ENCODE results near the gene OXLD1.

The OXLD1 gene

DNA sequence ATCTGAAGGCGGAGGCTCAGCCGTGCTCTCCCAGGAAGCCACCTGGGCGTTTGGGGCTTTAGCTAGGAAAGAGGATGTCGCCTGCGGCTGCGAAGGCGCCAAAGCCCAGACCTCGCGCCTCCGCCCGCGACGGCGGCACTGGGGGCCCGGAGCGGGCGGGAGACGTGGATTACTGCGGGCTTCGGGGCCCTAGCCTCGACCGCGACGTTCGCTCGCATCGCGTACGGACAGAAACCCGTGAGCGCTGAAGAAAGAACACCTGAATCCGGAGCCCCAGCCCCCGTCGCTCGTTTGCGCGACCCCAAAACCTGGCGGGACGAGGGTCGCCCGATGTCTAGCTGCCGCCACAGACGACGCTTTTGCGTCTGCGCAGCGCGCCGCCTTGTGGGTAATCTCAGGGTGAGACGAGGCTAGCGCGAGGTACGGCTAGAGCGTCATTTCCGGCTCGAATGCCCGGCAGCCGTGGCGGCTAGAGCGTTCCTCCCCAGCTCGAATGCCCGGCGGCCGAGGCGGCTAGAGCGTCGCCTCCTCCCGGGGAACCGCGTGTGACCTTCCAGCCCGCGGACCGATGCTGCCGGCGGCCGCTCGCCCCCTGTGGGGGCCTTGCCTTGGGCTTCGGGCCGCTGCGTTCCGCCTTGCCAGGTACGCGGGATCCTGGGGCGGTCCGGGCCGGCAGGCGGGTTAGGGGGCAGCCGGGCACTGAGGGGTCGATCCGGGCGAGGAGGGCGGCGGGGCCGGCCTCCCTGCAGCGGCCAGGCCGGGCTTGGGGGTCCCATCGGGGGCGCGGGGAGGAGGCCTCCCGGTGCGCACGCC is 36.7 kb upstream of the OXLD1 start, which contains the start of gene MRPL12:
Gene MRPL12, plus strand, starts transcription at position 434 of the 813 bp plus-strand sequence. Its CDS starts 135 bp downstream, at position 569.
- in situ Hi-C loops (cut with MboI; ENCODE audit: low sequenced_read_pairs): no loop called here

DNA sequence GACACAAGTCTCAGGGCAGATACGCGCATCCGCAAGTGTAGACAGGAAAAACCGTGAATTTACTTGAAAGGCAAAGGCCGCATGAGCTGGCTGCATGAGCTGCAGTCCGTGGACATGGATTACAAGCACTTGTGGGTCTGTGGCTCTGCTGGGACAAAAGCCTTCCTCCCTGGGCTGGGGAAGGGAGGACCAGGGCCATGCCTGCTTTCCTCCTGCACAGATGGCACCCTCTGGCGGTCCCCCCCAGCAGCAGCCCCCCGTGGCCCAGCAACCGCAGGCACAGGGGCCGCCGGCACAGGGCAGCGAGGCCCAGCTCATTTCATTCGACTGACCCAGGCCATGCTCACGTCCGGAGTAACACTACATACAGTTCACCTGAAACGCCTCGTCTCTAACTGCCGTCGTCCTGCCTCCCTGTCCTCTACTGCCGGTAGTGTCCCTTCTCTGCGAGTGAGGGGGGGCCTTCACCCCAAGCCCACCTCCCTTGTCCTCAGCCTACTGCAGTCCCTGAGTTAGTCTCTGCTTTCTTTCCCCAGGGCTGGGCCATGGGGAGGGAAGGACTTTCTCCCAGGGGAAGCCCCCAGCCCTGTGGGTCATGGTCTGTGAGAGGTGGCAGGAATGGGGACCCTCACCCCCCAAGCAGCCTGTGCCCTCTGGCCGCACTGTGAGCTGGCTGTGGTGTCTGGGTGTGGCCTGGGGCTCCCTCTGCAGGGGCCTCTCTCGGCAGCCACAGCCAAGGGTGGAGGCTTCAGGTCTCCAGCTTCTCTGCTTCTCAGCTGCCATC is 35.1 kb upstream of the OXLD1 start:
- in situ Hi-C loops (cut with MboI; ENCODE audit: low sequenced_read_pairs): no loop called here

DNA sequence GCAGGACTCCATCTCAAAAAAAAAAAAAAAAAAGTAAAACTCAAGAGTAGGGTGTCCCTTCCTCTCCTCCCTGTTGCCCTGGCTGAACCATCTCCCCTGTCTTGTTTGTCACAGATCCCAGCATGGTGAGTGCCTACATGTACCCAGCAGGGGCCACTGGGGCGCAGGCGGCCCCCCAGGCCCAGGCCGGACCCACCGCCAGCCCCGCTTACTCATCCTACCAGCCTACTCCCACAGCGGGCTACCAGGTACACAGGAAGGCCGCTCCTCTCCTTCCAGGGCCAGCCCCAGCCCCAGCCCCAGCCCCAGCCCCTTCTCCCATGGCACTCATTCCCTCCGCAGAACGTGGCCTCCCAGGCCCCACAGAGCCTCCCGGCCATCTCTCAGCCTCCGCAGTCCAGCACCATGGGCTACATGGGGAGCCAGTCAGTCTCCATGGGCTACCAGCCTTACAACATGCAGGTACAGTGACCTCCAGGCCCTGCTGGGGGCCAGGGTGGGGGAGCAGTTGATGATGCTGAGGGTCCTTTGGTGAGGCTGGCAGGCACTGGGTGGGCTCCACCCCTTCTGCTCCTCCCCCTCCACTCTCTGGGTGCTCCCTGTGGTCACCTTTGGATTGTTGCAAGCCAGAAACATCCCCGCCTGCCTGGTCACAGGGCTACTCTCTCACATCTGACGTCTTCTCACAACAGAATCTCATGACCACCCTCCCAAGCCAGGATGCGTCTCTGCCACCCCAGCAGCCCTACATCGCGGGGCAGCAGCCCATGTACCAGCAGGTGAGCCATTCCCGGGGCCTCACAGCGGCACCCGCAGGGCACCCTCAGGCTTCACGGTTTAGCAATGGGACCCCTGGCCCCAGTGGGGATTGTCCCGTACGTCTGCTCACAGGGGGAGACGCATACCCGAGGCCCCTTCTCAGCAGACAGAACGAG is 34.2 kb upstream of the OXLD1 start:
- in situ Hi-C loops (cut with MboI; ENCODE audit: low sequenced_read_pairs): no loop called here

DNA sequence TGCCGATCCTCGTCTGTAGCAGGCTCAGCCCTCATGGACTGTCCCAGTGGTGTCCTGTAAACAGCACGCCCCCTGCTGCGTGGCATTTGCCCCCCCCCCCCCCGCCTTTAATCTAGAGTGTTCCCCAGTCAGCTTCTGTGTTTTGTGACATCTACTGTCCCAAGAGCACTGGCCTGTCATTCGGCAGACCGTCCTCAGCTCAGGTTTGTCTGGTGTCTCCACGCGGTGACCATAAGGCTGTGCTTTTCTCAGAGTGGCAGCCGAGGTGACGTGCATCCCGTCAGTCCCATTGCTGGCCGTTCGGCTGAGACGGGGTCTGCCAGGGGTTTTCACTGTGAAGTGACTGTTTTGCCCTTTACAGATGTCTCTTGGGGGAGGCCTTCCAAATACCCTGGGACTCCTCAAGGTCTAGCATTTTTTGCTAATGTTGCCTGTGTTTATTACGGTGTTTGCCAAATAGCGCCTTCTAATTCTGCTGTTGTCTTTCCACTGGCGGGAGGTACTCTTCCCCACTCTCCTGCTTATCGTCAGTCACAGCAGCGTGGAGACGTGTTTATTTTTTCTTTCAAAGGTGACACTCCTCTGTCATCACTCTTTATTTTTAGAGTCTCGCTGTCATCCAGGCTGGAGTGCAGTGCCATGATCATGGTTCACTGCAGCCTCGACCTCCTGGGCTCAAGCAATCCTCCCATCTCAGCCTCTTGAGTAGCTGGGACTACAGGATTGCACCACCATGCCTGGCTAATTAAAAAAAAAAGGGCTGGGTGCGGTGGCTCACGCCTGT is 31.0 kb upstream of the OXLD1 start:
- in situ Hi-C loops (cut with MboI; ENCODE audit: low sequenced_read_pairs): no loop called here

DNA sequence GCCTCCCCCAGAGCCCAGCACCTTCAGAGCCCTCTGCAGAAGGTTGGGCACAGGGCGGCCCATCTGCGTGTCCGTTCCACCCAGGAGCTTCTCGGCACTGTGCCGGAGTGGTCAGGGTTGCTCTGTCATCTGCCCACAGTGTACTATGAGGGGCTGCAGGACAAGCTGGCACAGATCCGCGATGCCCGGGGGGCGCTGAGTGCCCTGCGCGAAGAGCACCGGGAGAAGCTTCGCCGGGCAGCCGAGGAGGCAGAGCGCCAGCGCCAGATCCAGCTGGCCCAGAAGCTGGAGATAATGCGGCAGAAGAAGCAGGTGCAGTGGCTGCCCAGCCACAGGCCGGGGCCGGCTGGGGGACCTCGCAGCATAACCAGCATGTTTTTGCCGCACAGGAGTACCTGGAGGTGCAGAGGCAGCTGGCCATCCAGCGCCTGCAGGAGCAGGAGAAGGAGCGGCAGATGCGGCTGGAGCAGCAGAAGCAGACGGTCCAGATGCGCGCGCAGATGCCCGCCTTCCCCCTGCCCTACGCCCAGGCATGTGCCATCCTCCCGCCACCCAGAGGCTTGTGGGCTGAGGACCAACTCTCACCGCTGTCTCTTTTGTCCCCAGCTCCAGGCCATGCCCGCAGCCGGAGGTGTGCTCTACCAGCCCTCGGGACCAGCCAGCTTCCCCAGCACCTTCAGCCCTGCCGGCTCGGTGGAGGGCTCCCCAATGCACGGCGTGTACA is 30.0 kb upstream of the OXLD1 start:
- in situ Hi-C loops (cut with MboI; ENCODE audit: low sequenced_read_pairs): no loop called here

DNA sequence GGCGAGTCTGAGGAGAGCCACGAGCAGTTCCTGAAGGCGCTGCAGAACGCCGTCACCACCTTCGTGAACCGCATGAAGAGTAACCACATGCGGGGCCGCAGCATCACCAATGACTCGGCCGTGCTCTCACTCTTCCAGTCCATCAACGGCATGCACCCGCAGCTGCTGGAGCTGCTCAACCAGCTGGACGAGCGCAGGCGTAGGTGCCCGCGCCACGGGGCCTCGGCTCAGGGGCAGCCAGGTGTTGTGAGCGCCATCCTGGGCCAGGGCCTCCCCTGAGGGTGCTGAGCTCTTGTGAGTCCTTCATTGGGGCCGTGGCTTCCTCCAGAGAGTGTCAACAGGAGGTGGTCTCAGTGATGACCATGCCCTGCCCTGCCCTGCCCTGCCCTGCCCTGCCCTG is 29.4 kb upstream of the OXLD1 start:
- in situ Hi-C loops (cut with MboI; ENCODE audit: low sequenced_read_pairs): no loop called here

DNA sequence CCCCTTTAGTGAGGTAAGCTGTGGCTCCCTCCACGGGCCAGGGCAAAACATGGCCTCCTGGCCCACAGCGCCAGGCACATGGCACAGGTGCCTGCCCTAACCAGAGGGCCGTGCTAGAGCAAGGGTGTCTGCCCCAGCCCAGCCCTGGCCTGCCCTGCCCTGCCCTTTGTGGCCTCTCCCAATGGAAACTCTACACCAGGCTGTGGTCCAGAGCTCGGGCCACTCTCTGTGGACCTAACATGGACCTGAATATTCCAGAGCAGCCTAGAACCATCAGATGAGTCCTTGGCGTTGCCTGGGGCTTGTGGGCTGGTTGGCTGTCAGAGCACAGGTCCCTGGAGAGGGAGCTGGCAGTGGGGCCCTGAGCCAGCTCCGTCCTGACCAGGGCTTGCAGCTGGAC is 28.8 kb upstream of the OXLD1 start:
- in situ Hi-C loops (cut with MboI; ENCODE audit: low sequenced_read_pairs): no loop called here

DNA sequence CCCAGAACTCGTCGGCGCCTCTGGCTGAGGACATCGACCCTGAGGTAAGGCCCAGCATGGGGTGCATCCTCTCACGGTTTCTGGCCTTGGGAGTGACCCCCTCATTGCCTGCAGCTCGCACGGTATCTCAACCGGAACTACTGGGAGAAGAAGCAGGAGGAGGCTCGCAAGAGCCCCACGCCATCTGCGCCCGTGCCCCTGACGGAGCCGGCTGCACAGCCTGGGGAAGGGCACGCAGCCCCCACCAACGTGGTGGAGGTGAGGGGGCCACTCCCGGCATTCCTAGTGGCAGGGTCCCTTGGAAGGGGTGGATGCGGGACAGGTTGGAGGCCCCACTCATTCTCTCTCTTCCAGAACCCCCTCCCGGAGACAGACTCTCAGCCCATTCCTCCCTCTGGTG is 28.4 kb upstream of the OXLD1 start:
- in situ Hi-C loops (cut with MboI; ENCODE audit: low sequenced_read_pairs): no loop called here

DNA sequence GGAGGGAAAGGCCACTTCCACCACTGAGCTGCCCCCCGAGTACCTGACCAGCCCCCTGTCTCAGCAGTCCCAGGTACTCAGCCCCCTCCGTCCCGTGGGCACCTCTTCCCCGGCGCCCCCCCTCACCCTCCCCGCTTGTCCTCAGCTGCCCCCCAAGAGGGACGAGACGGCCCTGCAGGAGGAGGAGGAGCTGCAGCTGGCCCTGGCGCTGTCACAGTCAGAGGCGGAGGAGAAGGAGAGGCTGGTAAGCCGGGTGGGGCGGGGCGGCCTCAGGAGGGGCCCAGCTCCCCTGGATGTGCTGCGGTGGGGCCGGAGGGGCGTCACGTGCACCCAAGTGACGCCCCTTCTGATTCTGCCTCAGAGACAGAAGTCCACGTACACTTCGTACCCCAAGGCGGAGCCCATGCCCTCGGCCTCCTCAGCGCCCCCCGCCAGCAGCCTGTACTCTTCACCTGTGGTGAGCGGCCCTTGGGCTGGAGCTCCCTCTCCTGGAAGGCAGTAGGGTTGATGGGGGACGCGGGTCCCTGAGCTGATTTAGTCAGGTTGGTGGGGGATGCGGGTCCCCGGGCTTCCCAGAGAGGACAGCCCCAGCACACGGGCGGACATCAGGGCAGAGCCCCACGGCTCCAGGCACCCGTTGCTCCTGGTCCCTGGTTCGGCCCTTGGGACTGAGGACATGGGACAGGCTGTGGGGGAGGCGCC is 27.3 kb upstream of the OXLD1 start:
- in situ Hi-C loops (cut with MboI; ENCODE audit: low sequenced_read_pairs): no loop called here

DNA sequence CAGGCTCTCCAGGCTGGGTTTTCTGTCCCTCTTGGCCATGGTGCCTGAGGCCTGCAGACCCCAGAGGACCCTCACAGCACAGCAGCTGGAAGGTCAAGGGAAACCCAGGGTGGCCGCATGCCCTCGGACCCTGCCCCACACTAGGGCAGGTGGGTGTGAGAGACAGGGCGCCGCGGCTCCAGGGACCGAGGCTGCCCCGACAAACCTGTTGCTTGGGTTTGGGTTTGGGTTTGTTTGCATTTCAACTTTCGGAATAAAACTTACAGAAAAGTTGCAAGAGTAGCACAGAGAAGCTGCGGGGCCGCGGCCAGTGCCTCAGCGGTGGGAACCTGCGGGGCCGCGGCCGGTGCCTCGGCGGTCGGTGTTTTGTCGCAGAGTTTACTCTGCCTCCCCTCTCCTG is 25.2 kb upstream of the OXLD1 start:
- in situ Hi-C loops (cut with MboI; ENCODE audit: low sequenced_read_pairs): no loop called here

DNA sequence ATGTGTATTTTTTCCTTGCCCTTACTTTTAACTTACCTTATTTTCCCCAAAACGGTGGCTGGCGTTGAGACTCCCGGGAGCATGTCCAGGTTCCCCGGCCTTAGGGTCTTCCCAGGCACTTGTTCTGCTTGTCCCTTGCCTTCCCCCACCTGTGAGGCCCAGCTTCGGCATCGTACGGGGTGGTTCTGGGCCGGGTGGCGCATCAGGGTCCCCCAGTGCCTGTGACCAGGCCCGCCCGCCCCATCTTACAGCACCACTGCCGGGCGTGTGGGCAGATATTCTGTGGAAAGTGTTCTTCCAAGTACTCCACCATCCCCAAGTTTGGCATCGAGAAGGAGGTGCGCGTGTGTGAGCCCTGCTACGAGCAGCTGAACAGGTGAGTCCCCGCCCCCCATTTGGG is 24.8 kb upstream of the OXLD1 start:
- in situ Hi-C loops (cut with MboI; ENCODE audit: low sequenced_read_pairs): no loop called here

DNA sequence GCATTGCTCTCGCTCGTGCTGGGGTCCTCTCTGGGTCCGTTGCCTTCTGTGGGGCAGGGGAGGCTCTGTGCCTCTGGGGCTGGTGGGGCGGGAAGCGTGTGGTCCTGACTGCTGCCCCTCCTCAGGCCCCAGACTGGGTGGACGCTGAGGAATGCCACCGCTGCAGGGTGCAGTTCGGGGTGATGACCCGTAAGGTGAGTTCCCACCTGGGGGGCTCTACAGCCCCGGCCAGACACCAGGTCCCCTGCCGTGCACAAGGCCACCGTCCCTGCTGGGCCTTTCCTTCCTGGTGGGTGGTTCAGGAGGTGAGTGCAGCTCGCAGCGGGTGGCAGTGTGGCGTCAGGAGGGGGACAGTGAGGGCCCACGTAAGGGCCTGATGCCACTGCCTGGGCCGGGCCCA is 24.1 kb upstream of the OXLD1 start:
- in situ Hi-C loops (cut with MboI; ENCODE audit: low sequenced_read_pairs): no loop called here

DNA sequence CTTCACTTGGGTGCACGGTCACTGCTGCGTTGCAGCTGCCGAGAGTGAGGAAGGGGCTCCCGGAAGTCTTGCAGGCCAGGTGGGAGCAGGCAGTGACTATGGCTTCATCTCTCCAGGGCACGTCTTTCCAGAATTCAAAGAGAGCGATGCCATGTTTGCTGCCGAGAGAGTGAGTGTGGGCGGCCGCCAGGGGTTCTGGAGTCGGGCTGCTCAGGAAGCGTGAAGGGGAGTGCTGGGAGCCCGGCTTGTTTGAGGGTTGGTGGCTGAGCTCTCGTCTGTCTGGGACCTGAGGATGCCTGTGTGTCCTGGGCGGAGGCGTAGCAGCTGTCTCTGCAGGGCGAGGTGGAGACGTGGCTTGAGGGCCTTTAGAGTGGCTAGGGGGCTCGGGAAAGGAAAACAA is 23.7 kb upstream of the OXLD1 start:
- in situ Hi-C loops (cut with MboI; ENCODE audit: low sequenced_read_pairs): no loop called here

DNA sequence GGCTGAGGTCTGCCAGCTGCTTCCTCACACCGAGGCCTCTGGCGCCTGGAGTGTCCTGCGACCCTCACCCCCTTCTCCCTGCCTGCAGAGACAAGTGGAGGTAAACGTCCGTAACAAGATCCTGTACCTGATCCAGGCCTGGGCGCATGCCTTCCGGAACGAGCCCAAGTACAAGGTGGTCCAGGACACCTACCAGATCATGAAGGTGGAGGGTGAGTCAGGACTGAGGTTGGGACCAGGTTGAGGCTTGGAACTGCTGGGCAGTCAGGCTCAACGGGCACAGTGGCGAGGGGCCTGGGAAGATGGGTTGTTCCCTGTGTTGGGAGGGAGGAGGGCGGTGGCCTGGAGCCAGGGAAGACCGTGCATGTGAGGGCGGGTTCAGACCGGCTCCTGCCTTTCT is 22.2 kb upstream of the OXLD1 start:
- in situ Hi-C loops (cut with MboI; ENCODE audit: low sequenced_read_pairs): no loop called here

DNA sequence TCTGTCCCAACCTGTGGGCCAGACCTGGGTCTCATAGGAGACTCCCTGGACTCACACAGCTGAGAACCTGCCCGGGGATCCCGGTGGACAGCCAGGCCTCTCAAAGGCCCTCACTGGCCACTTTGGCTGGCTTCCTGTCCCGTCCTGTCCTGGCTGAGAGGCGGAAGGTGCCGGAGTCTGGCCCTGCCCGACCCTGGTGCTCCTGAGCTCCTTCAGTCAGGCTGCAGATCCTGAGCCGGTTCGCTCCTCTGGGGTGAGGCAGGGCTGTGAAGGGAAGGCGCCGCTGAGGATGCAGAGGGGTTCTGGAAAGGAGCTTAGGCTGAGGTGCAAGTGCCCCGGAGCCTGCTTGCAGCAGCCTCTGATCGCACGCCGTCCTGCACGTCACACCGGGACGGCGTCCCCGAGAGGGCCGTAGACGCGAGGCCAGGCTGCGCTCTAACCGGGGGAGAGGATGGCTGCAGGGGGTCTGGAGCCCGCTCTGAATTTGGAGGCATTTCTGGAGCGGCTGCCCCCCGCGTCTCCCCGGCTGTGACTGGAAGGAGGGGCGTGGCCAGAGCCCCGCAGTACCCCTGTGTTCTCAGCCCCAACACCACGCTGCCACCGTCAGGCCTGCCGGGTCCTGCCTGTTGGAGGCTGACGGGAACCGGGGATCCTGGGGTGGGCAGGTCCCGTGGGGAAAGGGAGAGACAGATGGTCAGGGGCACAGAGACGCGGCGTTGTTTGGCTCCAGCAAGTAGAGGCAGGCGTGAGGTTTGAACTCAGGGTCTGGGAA is 21.6 kb upstream of the OXLD1 start:
- in situ Hi-C loops (cut with MboI; ENCODE audit: low sequenced_read_pairs): no loop called here

DNA sequence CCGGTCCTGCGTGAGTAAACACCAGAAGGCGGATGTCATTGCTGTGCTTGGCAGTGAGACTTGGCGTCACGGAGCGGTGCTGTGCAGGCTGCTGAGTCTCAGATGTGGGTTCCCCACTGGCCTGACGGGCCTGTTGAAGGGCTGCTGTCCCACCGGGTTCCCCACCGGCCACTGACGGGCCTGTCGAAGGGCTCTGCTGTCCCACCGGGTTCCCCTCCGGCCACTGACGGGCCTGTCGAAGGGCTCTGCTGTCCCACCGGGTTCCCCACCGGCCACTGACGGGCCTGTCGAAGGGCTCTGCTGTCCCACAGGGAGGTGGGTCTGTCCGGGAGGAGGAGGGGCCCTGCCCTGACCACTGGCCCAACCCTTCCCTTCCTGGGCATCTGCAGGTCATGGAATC is 20.2 kb upstream of the OXLD1 start:
- in situ Hi-C loops (cut with MboI; ENCODE audit: low sequenced_read_pairs): no loop called here

DNA sequence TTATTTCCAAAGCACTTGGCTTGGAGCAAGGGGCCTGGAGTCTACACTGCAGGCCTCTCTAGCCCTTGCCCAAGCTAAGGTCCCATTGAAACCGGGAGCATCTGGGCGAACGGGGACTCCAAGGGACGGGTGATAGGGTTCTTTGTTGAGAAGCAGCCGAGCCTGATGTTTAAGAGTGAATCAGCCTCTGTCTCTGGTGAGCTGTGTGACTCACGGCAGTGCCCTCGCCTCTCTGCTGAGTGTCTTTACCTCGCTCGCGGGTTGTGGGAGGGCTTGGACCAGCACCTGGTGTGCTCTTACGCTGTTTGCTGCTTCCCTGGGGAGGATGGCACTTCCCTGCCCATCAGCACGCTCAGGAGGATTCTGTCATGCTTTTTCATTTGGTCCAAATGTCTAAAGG is 18.7 kb upstream of the OXLD1 start:
- in situ Hi-C loops (cut with MboI; ENCODE audit: low sequenced_read_pairs): no loop called here

DNA sequence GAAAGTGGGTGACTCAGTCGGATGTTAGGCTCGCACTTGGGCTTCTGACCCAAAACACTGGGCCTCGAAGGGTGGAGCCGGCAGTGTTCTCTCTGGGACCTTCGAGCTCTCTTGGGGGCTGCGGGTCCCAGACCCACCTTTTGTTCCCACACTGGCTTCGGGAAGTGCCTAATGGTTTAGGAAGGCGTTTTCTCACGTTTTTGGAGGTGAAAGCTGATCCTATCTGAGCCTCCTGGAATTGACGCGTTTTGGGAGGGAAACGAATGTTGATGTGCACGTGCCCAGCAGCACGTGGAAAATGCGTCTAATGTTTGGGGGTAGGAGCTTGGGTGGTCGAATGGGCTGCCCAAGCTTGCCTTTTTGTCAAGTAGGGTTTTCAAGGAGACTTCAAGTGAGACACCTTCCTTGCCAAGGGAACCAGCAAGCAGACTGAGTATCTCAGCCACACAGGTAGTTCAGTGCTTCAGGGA is 18.1 kb upstream of the OXLD1 start:
- in situ Hi-C loops (cut with MboI; ENCODE audit: low sequenced_read_pairs): no loop called here

All from HL-60/S4 treated with phorbol 12-myristate 13-acetate at 8.2 ng/mL for 4 days and 3 days (cell line).